Liver (tissue), 3 donors: ENCODE measurements around the gene CFAP251.

Experiments
- CTCF ChIP-seq: fragments of 150-350 bp; IDR thresholded peaks from 2 replicates; pipeline ENCODE4 v1.5.1; 2017; ENCODE audit warnings: improper control_type of control experiment, low read depth, low read length; ENCODE audit not compliant: missing input control
- GABPA ChIP-seq, 2 donors: IDR thresholded peaks in 1 of 2; conservative IDR thresholded peaks in 1 of 2; 2 replicates each; pipeline ENCODE4 v1.6.1; 2016; ENCODE audit warnings: antibody characterized with exemption in 2 of 2, mild to moderate bottlenecking in 1 of 2, moderate library complexity in 1 of 2
- RAD21 ChIP-seq, 2 donors: IDR thresholded peaks; 2 replicates each; pipeline ENCODE4 v1.6.1; 2016; ENCODE audit warnings: antibody characterized with exemption in 2 of 2, mild to moderate bottlenecking in 2 of 2
- RXRA ChIP-seq, 2 donors: IDR thresholded peaks; 2 replicates each; pipeline ENCODE4 v1.6.1; 2017 to 2018; ENCODE audit warnings: antibody characterized with exemption in 2 of 2, mild to moderate bottlenecking in 1 of 2
- TAF1 ChIP-seq: conservative IDR thresholded peaks from 2 replicates; pipeline ENCODE4 v1.6.1; 2016; ENCODE audit warnings: antibody characterized with exemption, mild to moderate bottlenecking
- donor health status: healthy.
- donor health status: healthy.

- TF ChIP-seq GABPA (IDR thresholded peaks at IDR 0.05 in 1 of 2, conservative IDR thresholded peaks at IDR 0.05 in 1 of 2) (no peak), TAF1 (no peak), RAD21 (IDR thresholded peaks at IDR 0.05) (no peak), CTCF (no peak), RXRA (IDR thresholded peaks at IDR 0.05) (no peak)
Measured at GRCh38 chr12:121911824-121912585, 6.4 kb upstream of the CFAP251 start.
